HL-60 (cell line): ENCODE results near the gene ENO3.

Experiments
- DNase-seq, 2 experiments: peaks; one replicate each; pipeline ENCODE4 v3.0.0-alpha.2; 2010 to 2020; ENCODE audit warnings: low read depth in 1 of 2, low spot score in 1 of 2
- H3K27ac ChIP-seq: fragments of 250-450 bp; sonication (Bioruptor Pico); replicated peaks from 2 replicates; pipeline ENCODE4 v1.5.1; 2020; ENCODE audit warnings: mild to moderate bottlenecking, moderate library complexity
- H3K27me3 ChIP-seq: fragments of 250-450 bp; sonication (Bioruptor Pico); 2 replicates; pipeline ENCODE4 v1.5.1; 2021; ENCODE audit warnings: mild to moderate bottlenecking, moderate library complexity; ENCODE audit not compliant: insufficient read depth, poor library complexity, severe bottlenecking
- H3K4me3 ChIP-seq: replicated peaks from 2 replicates; pipeline ENCODE4 v1.5.1; 2011; ENCODE audit warnings: mild to moderate bottlenecking, control low read depth, low read length; ENCODE audit not compliant: insufficient read depth
- GABPA ChIP-seq: IDR thresholded peaks from 2 replicates; pipeline ENCODE4 v1.6.1; 2012; ENCODE audit warnings: low read depth
- POLR2AphosphoS5 ChIP-seq: IDR thresholded peaks from 2 replicates; pipeline ENCODE4 v1.6.1; 2012; ENCODE audit warnings: low read depth
- SPI1 ChIP-seq: IDR thresholded peaks from 2 replicates; pipeline ENCODE4 v1.6.1; 2012; ENCODE audit warnings: low read depth, mild to moderate bottlenecking, borderline replicate concordance
- TF ChIP-seq, protein P1 (sequence below): IDR thresholded peaks from one replicate; pipeline ENCODE4 v1.5.1; 2011; ENCODE audit warnings: low read length, control low read depth, inconsistent platforms; ENCODE audit not compliant: insufficient read depth
- TF ChIP-seq, protein P2 (sequence below): IDR thresholded peaks from 2 replicates; pipeline ENCODE4 v1.6.1; 2012; ENCODE audit warnings: low read depth; ENCODE audit not compliant: insufficient replicate concordance

The ENO3 gene

DNA sequence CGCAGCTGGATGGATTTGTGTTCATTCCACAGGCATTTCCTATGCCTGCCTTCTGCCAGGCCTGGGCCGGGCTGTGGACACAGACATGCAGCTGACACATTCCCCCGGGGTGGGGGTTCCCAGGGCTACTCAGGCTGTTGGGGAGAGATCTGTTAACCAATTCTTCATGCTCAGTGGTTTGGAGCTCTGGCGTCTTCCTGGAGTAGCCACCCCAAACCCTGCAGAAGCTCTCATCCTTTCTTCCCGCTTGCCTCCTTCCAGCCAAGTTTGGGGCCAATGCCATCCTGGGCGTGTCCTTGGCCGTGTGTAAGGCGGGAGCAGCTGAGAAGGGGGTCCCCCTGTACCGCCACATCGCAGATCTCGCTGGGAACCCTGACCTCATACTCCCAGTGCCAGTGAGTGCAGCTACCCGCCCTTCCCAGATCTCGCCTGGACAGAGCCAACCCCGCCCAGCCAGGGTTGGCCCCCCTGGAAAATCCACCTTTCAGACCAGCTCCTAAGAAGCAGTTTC lies 2.6 kb downstream of the ENO3 start:
- Histone ChIP-seq H3K27ac (no peak overlapping the region), H3K27me3 (no peaks in the 10 kb centered on the region), H3K4me3 (no peak overlapping the region)
- TF ChIP-seq, protein P1, sequence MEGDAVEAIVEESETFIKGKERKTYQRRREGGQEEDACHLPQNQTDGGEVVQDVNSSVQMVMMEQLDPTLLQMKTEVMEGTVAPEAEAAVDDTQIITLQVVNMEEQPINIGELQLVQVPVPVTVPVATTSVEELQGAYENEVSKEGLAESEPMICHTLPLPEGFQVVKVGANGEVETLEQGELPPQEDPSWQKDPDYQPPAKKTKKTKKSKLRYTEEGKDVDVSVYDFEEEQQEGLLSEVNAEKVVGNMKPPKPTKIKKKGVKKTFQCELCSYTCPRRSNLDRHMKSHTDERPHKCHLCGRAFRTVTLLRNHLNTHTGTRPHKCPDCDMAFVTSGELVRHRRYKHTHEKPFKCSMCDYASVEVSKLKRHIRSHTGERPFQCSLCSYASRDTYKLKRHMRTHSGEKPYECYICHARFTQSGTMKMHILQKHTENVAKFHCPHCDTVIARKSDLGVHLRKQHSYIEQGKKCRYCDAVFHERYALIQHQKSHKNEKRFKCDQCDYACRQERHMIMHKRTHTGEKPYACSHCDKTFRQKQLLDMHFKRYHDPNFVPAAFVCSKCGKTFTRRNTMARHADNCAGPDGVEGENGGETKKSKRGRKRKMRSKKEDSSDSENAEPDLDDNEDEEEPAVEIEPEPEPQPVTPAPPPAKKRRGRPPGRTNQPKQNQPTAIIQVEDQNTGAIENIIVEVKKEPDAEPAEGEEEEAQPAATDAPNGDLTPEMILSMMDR: no peak
- TF ChIP-seq GABPA: no peak
- TF ChIP-seq, protein P2, sequence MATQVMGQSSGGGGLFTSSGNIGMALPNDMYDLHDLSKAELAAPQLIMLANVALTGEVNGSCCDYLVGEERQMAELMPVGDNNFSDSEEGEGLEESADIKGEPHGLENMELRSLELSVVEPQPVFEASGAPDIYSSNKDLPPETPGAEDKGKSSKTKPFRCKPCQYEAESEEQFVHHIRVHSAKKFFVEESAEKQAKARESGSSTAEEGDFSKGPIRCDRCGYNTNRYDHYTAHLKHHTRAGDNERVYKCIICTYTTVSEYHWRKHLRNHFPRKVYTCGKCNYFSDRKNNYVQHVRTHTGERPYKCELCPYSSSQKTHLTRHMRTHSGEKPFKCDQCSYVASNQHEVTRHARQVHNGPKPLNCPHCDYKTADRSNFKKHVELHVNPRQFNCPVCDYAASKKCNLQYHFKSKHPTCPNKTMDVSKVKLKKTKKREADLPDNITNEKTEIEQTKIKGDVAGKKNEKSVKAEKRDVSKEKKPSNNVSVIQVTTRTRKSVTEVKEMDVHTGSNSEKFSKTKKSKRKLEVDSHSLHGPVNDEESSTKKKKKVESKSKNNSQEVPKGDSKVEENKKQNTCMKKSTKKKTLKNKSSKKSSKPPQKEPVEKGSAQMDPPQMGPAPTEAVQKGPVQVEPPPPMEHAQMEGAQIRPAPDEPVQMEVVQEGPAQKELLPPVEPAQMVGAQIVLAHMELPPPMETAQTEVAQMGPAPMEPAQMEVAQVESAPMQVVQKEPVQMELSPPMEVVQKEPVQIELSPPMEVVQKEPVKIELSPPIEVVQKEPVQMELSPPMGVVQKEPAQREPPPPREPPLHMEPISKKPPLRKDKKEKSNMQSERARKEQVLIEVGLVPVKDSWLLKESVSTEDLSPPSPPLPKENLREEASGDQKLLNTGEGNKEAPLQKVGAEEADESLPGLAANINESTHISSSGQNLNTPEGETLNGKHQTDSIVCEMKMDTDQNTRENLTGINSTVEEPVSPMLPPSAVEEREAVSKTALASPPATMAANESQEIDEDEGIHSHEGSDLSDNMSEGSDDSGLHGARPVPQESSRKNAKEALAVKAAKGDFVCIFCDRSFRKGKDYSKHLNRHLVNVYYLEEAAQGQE: no peak
- no peak for TF ChIP-seq POLR2AphosphoS5
- no peak for TF ChIP-seq SPI1
- DNase-seq: no peak

DNA sequence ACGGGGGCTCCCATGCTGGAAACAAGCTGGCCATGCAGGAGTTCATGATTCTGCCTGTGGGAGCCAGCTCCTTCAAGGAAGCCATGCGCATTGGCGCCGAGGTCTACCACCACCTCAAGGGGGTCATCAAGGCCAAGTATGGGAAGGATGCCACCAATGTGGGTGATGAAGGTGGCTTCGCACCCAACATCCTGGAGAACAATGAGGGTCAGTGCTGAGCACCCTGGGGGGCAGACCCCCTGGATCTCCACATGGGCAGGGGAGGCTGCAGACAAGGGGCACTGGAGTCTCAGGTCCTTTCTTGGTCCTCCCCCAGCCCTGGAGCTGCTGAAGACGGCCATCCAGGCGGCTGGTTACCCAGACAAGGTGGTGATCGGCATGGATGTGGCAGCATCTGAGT lies 4.2 kb downstream of the ENO3 start:
- TF ChIP-seq POLR2AphosphoS5 (no peak), SPI1 (no peak), GABPA (no peak)
- TF ChIP-seq, protein P2: no peak
- TF ChIP-seq, protein P1: no peak
- no peak overlapping the region for H3K4me3 ChIP-seq
- H3K27ac ChIP-seq: no peak overlapping the region
- no peak for DNase-seq
- H3K27me3 ChIP-seq: no peaks in the 10 kb centered on the region

DNA sequence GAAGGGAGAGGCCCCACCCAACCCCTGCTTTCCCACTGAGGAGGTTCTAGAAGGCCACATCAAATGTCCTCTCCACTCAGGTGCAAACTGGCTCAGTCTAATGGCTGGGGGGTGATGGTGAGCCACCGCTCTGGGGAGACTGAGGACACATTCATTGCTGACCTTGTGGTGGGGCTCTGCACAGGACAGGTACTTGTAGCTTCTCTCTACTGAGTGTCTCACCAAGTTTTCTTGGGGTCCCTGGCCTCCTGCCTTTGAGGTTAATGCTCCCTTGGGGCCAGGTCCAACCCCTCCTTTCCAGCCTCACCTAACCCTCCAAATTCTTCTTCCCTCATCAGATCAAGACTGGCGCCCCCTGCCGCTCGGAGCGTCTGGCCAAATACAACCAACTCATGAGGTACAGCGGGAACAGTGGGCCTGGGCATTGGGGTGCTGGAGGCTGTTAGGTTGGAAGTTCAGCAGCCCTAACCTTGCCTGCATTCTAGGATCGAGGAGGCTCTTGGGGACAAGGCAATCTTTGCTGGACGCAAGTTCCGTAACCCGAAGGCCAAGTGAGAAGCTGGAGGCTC lies 5.7 kb downstream of the ENO3 start:
- Histone ChIP-seq H3K27ac (no peak overlapping the region), H3K27me3 (no peaks in the 10 kb centered on the region), H3K4me3 (no peak overlapping the region)
- TF ChIP-seq SPI1 (no peak), GABPA (no peak), POLR2AphosphoS5 (no peak)
- TF ChIP-seq, protein P1: no peak
- TF ChIP-seq, protein P2: no peak
- DNase-seq: peak in 1 of 2 experiments; percentile 23
